ENCODE results near the gene LAMA3. TPM values are rescaled to one million over a fixed set of nuclear protein-coding genes. Genes with fewer than 3 reads are reported as not detected.

The LAMA3 gene
- total RNA-seq, 1 donor from 2014 or later: 1.2 TPM

DNA sequence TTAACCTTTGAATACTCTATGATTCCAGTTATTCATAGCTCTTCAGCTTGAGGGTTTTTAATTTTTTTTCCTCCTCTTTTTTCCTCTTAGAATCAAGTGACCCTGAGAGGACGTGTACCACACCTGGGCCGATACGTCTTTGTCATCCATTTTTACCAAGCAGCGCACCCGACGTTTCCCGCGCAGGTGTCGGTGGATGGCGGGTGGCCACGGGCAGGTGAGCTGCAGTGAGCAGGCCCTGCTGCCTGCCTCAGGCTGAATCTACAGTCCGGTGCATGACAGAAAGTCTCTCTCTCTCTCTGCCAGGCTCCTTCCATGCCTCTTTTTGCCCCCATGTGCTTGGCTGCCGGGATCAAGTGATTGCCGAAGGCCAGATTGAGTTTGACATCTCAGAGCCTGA lies 153.1 kb downstream of the LAMA3 start:
- no peak for FAIRE-seq
- DNase-seq (ENCODE audit: low spot score in 2 of 2): no peak

DNA sequence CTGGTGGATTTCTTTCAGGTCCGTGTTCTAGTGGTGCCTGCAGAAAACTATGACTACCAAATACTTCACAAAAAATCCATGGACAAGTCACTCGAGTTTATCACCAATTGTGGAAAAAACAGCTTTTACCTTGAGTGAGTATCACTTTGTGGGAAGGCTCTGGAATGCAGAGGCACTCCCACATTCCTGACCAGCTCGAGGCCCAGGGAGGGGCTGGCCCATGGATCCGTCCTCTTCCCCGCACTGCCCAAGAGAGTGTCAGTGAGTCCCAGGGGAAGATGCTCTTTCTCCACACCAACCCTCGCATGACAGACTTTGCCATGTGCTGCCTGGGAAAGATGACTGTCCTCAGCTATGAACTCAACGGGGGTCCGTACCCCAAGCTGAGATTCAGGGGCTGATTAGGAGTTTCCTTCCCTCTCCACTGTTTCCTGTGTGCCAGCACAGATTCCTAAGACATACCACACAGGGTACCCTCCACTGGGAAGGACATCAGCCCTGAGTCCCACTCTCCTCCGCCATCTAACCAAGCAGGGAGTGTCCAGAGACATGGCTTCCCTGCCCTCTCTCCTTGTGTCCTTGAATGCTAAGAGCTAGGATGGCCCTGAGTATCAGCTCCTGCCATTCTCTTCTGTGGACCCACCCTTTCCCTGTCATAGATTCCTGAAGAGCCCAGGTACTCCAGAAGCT lies 155.9 kb downstream of the LAMA3 start:
- DNase-seq (ENCODE audit: low spot score in 2 of 2) (no peak), FAIRE-seq (no peak)

DNA sequence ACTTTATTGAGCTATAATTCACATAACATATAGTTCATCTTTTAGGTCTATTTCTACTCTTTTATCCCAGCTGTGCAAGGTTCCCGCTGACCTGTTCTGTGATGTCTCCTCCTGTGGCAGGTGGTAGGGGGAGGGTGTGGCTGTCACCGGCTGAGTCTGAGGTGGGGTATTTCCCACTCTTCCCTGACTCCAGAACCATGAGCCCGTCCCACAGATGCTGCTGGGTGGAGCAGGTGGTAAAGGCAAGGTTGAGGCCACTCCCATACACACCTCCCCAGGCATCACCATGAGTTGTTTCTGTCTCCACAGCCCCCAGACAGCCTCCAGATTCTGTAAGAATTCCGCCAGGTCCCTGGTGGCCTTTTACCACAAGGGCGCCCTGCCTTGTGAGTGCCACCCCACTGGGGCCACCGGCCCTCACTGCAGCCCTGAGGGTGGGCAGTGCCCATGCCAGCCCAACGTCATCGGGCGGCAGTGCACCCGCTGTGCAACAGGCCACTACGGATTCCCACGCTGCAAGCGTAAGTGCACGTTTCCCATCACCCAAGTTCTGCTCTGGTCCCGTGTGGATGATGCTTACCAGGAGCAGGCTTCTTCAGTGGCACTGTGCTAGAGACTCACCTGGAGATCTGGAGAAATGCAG lies 156.9 kb downstream of the LAMA3 start:
- DNase-seq (ENCODE audit: low spot score in 2 of 2): no peak
- FAIRE-seq: no peak

DNA sequence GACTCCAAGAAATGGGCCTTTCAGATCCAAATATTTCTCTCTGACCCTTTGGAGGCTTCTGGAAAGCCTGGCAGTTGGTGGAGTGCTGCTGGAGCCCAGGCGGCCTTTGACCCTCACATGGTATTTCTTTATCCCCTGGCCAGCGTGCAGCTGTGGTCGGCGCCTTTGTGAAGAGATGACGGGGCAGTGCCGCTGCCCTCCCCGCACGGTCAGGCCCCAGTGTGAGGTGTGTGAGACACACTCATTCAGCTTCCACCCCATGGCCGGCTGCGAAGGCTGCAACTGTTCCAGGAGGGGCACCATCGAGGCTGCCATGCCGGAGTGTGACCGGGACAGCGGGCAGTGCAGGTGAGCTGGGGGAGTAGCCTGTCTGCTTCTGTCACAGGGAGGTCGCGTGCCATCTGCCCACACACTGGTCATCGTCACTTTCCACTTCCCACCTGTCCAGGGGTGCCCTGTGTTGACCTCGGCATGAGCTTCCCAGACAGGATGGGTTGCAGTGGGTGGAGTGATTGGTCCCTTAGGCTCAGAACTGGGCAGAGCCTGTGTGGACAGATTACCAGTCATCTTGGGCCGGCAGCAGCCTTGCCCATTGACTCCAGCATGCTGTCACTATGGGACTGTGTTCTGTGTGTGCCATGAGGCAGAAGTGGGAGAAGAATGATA lies 158.2 kb downstream of the LAMA3 start:
- FAIRE-seq (no peak), DNase-seq (ENCODE audit: low spot score in 2 of 2) (no peak)

DNA sequence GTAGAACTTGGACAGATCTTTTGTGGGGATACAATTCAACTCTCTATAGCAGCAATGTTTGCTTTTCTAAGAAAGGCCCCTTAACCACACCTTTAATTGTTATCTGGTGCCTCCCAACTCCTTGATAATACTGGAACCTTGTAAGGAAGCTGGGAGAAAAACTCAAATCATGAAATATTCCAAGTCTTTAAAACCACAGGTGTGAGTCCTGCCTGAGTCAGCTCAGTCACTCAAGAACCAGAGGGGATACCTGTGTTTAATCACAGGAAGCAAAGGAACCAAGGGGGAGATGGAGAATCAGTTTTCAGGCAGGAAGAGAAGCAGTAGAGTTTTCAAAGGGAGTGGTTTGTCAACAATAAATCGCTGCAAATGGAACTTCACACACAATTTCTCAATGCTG lies 159.9 kb downstream of the LAMA3 start:
- DNase-seq (ENCODE audit: low spot score in 2 of 2) (no peak), FAIRE-seq (no peak)

DNA sequence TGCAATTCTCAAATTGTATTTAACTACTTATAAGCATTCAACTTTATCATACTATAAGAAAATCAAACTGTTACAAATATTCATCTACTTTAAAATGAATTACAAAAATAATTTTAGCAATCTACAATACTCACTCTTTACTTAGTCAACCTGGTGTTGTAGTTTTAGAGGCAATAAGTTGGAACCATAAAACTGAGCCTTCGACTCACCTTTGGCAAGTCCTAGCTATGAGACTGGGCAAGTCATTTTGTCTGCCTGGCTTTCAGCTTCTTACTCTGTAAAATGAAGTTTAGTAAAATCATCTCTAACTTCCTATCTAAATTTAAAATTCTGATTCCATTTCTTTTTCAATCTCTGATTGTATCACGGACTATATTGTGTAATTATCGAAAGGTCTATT lies 161.0 kb downstream of the LAMA3 start:
- DNase-seq (ENCODE audit: low spot score in 2 of 2): no peak
- FAIRE-seq: no peak

DNA sequence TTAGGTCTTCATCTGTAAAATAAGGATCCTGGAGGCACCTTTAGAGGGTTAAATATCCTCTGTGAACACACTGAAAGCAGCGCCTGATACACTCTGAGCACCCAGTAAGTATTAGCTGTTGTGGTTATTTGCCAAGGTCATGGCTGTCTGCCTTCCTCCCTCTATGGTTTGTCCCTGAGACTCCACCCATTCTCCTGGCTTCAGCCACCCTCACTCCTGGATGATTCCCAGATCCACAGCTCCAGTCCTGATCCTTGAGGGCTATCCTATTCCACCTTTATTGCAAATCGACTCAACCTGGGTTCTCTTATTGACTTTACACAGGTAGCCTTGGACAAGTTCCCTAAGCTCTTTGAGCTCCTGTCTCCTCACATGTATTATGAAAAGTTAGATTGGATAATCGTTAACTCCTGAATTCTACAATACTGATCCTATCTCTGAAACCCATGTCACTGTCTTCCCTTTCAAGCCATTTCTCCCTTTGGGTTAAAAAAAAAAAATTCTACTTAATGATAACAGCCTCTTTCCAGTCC lies 162.3 kb downstream of the LAMA3 start:
- FAIRE-seq: no peak
- no peak for DNase-seq (ENCODE audit: low spot score in 2 of 2)

DNA sequence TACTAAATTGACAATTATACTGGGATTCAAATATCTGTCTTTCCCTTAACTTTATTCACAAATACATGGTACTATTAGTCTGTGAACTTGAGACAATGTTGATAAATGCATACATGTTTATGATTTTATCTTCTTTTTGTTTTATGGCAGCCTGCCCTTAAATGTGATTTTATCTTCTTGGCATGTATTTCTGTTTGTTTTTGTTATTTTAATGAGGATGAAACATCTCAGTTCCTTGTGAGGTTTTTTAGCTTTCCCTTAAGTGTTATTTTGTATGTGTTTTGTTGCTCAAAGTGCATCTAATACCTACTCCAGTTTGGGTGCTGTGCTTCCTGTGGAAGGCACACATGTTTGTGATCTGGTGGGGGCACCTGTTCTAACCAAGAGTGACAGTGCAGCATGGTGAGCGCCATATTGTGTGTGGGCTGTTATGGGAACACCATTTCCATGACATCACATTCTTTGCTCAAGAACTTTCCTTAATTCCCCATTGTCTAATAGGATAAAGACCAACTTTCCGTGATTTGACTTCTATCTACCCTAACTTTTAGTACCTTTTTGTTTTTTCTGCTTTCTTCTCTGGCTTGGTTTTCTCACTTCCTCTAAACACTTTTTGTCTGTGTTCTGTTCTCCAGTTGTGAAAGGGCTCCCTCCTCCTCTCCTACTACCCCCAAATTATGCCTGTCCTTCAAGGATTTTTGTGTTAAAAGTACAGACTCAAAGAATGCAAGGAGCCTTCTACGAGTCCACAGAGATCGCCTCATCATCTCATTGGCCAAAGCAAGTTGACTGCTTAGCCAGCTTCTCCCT lies 163.2 kb downstream of the LAMA3 start:
- FAIRE-seq: no peak
- DNase-seq (ENCODE audit: low spot score in 2 of 2): no peak

DNA sequence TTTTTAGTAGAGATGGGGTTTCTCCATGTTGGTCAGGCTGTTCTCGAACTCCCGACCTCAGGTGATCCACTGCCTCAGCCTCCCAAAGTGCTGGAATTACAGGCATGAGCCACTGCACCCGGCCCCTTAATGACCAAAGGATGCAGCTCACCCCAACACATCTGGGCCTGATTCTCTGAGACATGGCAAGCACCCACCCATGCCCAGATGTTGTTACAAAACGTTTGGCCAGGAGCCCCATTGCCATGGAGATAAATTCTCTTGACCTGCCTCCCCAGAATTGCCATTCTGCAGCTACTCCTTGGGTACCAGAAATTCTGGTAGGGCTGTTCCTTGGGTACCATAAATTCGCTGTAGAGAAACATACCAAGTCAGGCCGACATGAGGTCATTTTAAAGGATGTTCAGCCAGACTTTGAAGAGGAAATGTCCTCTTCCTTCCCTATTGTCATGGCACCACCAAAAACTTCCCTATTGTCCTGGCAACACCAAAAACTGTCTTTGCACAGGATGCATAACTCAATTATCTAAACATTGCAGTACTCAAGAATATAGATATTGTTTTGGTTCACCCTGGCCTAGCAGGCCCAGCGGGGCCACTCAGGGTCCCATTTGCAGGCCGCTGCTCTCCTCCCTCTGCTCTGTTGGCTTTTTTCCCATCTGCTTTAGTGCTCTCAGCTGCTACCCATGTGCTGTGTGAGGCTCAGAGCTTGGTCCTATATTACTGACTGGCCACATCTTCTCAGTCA lies 164.4 kb downstream of the LAMA3 start:
- no peak for DNase-seq (ENCODE audit: low spot score in 2 of 2)
- no peak for FAIRE-seq

DNA sequence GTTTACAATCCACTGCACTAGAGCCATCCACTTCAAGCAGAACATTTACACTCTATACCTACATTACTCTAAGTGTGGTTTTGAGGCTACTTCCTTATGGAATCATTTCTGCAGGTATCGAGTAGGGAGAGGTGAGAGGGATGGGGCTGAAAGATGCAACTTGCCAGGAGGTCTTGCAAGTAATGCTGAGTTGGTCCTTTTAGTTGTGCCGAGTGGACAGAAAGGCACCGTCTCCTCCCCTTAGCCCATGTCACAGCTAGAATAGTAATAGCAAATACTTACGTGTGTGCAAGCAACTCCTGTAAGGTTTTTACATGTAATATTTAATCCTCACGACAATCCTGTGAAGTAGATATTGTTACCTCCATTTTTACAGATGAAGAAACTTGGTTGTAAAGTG lies 166.5 kb downstream of the LAMA3 start:
- no peak for FAIRE-seq
- no peak for DNase-seq (ENCODE audit: low spot score in 2 of 2)

DNA sequence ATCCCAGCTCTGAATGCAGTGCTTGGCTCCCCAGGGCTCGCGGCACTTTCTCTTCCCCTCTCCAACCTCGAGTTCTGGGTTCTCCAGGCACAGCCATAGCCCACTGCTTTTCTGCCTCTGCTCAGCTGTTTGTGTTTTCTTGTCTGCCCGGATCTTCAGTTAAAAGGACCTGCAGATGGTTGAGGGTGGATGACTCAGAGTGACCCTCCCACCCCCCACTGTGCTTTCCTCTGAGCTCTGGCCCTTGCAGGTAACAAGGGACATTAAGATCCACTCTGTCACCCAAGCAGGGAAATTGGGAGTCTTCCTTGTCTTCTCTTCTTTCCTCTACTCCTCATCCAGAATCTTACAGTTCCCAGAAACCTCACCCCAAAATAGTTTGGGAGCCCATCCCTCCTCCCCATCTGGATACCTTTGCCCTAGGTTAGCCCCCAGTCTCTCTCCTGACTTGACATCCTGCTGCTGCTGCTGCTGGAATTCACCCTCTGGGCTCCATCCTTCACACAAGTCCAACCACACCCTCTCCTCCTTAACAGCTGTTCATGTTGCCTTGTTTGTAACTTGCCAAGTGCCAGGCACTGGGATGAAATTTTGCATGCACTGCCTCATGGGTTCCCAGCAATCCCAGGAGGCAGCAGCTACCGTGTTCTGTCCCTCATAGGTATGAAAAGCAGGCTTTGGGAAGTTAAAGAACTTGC lies 167.4 kb downstream of the LAMA3 start:
- no peak for FAIRE-seq
- no peak for DNase-seq (ENCODE audit: low spot score in 2 of 2)

DNA sequence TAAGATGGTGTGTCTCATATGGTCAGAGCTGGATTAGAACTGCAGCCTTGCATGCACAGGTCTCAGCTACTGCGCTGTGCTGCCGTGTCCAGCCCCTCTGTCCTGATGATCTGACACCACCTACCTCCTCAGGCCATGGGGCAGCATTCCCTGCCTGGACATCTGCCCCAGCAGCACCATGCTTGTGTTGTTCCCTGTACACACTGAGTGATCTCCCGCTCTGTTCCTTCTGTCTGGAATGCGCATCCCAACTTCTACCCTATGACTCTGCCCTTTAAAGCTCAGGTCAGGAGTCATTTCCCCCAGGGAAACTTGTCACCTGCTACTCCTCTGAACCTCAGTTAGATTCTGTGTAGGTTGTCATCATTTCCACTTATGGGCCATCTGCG lies 167.9 kb downstream of the LAMA3 start:
- DNase-seq (ENCODE audit: low spot score in 2 of 2): no peak
- FAIRE-seq: no peak

DNA sequence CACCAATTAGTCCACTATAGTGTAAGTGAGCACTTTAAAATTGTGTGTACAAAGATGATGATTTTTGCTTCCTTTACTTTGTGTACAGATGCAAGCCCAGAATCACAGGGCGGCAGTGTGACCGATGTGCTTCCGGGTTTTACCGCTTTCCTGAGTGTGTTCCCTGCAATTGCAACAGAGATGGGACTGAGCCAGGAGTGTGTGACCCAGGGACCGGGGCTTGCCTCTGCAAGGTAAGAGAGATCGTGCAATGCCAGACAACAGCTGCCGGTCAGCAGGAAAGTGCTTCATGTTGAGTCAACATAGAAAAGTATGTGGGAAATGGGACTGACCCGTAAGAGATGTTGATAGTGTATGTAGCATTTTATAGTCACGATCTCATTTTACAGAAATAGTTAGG lies 168.5 kb downstream of the LAMA3 start:
- DNase-seq (ENCODE audit: low spot score in 2 of 2): no peak
- no peak for FAIRE-seq

DNA sequence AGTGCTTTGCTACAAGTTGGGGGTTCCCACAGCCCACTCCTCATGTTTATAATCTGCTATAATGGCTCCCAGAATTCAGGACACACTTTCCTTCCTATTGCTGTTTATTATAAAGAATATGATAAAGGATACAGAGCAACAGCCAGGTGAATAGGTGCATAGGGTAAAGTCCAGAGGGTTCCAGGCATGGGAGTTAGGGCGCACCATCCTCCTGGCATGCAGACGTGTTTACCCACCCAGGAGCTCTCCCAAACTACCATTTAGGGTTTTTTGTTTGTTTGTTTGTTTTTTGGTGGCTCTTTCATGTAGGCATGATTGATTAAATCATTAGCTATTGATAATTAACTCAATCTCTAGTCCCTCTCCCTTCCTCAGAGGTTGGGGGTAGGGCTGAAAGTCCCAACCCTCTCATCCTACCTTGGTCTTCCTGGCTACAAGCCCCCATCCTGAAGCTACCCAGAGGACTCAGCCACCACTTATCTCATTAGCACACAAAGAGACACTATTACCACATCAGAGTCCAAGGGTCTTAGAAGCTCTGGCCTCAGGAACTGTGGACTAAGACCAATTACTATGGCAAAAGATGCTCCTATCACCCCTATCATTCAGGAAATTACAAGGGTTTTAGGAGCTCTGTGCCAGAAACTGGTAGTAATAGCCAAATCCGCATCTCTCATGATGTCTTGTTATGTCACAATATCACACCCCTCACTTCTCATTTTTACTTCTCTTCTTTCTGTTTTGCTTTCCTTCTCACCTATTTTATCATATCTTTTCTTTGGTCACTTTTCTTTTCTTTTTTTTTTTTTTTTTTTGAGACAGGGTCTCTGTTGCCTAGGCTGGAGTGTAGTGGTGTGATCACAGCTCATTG lies 170.4 kb downstream of the LAMA3 start:
- no peak for FAIRE-seq
- DNase-seq (ENCODE audit: low spot score in 2 of 2): no peak

DNA sequence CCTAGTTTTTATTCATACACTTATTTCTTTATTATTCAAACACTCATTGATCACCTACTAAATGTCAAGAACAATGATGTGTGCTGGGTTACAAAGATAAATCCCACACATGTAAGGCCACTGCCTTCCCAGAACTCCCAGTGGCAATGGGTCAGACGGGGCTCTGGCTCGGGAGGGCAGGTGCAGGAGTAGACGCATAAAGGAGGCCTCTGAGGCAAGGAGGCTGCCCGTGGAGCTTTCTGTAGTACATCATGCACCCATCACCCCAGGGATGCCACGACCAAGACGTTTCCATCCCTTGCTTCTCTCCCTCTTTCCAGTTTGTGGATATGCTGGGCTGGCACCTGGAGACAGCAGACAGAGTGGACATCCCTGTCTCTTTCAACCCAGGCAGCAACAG lies 172.1 kb downstream of the LAMA3 start:
- FAIRE-seq (no peak), DNase-seq (ENCODE audit: low spot score in 2 of 2) (no peak)

DNA sequence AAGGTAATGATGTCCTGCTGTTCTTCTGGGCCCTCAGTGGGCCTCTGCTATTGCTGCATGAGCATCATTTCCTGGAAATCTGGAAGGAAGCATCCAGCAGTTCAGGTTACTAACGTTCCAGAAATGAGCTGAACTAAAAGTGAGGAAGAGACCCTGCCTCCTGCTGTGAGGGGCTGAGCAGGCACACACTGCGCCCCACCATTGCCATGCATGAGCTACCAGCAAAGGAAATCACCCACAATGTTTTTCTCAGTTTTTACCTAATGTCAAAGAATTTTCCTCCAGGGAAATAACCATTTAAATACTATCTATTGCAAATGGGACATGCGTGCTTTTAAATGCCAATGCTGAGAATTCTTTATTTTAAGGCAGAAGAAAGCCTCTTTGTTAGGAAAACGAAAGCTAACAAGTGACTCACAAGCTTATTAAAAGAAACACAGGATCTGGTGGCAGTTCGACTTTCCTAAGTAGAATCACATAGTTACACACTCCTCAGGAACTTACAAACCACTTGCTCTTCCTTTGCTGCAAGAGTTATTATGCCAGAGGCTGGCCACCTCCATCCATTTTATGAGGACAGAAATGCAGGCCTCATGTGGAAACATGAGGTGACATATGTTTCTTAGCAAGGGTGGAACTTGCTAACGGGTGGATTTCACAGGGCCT lies 172.7 kb downstream of the LAMA3 start:
- peak in 1 of 2 donors; percentile 30 for DNase-seq (ENCODE audit: low spot score in 2 of 2)
- FAIRE-seq: no peak

DNA sequence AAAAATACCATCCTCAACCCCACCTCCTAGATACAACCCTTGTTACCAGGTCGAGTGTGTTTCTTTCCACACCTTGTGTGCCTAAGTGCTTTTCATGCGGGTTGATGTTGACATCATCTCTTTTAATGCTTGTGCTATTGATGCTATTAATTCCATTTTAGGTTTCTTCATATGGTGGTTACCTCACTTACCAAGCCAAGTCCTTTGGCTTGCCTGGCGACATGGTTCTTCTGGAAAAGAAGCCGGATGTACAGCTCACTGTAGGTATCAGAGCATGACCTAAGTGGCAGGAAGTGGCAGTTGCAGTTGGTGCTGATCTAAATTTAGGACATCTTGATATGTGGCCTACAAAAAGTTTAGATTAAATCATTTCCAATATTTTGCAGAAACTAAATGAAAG lies 175.4 kb downstream of the LAMA3 start:
- DNase-seq (ENCODE audit: low spot score in 2 of 2) (no peak), FAIRE-seq (no peak)

DNA sequence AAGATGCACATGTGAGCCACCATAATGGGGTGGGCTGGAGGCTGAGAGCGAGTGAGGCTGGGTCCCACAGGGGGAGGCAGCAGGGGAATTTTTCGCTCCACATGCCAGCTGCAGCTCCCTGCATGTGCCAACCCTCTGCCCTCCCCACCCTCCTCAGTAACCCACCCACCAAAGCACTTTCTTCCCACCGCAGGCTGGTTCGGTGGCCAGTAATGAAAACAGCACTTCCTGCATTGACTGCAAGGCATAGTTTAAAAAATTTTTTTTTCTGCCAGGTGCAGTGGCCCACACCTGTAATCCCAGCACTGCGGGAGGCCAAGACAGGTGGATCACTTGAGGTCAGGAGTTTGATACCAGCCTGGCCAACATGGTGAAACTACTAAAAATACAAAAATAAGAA lies 177.8 kb downstream of the LAMA3 start:
- FAIRE-seq (no peak), DNase-seq (ENCODE audit: low spot score in 2 of 2) (no peak)

Measured in frontal cortex (tissue), 4 donors.